ENCODE data around the gene CLEC14A. TPM values are rescaled to one million over a fixed set of nuclear protein-coding genes. Genes with fewer than 3 reads are reported as not detected.

The CLEC14A gene
- total RNA-seq, 1 donor from 2014 or later, result not detected

DNA sequence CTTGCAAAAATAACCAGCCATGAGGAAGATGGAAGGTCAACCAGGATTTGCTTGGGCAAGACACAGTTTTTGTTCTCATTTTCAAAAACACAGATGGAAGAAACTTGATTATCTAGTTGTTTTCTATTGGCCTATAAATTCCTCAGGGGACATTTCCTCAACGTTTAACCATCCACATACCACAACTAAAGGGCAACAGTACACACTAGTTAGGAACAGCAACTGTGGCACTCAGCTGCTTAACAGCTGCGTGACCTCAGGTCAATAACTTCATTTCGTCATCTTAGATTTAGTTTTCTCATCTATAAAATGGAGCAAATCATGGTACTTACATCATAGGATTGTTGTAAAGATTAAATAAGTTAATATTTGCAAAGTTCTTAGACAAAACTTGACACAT, 29.5 kb downstream of the CLEC14A start:
- H3K36me3 Mint-ChIP-seq, result no peaks in the 10 kb centered on the region
- Histone ChIP-seq H3K9me3 (ENCODE audit: low read depth) (no peaks in the 10 kb centered on the region), H3K4me3 (no peak overlapping the region), H3K27ac (no peak overlapping the region), H3K4me2 (no peak overlapping the region), H4K20me1 (ENCODE audit: low read depth) (no peaks in the 10 kb centered on the region), H3K27me3 (no peaks in the 10 kb centered on the region), H3K36me3 (no peaks in the 10 kb centered on the region), H3K79me2 (ENCODE audit: low read depth) (no peaks in the 10 kb centered on the region), H3K4me1 (no peaks in the 10 kb centered on the region), H2AFZ (replicated peaks) (no peak overlapping the region), H3F3A (ENCODE audit: low read depth) (no peaks in the 10 kb centered on the region), H3K9ac (no peak overlapping the region)
- no peaks in the 10 kb centered on the region for H3K4me1 Mint-ChIP-seq
- peaks cover 2% of the 10 kb centered on the region for H3K27me3 Mint-ChIP-seq (ENCODE audit: insufficient read depth, low read depth)
- no peak for DNase-seq (ENCODE audit: low spot score)
- no peak for TF ChIP-seq EZH2 (IDR thresholded peaks at IDR 0.05)
- no peak for TF ChIP-seq EZH2phosphoT487 (IDR thresholded peaks at IDR 0.05)
- TF ChIP-seq CTCF (IDR thresholded peaks at IDR 0.05), result no peak
- H3K9me3 Mint-ChIP-seq, result no peaks in the 10 kb centered on the region
- no peak overlapping the region for H3K4me3 Mint-ChIP-seq
- H3K27ac Mint-ChIP-seq, result no peak overlapping the region

- H3K27me3 Mint-ChIP-seq (ENCODE audit: insufficient read depth, low read depth), result peaks cover 2% of the 10 kb centered on the region
- no peak overlapping the region for H2AFZ ChIP-seq (replicated peaks)
- H3K4me1 ChIP-seq, result no peaks in the 10 kb centered on the region
- H3K36me3 Mint-ChIP-seq, result no peaks in the 10 kb centered on the region
- H3K9ac ChIP-seq, result no peak overlapping the region
- H4K20me1 ChIP-seq (ENCODE audit: low read depth), result no peaks in the 10 kb centered on the region
- DNase-seq (ENCODE audit: low spot score), result no peak
- no peak overlapping the region for H3K4me2 ChIP-seq
- H3K27ac Mint-ChIP-seq, result no peak overlapping the region
- no peaks in the 10 kb centered on the region for H3K36me3 ChIP-seq
- H3K4me3 ChIP-seq, result no peak overlapping the region
- no peak overlapping the region for H3K27ac ChIP-seq
- TF ChIP-seq EZH2 (IDR thresholded peaks at IDR 0.05), result no peak
- no peak for TF ChIP-seq CTCF (IDR thresholded peaks at IDR 0.05)
- TF ChIP-seq EZH2phosphoT487 (IDR thresholded peaks at IDR 0.05), result no peak
- H3K4me1 Mint-ChIP-seq, result no peaks in the 10 kb centered on the region
- no peaks in the 10 kb centered on the region for H3K9me3 Mint-ChIP-seq
- no peaks in the 10 kb centered on the region for H3F3A ChIP-seq (ENCODE audit: low read depth)
- H3K79me2 ChIP-seq (ENCODE audit: low read depth), result no peaks in the 10 kb centered on the region
- H3K27me3 ChIP-seq, result no peaks in the 10 kb centered on the region
- H3K4me3 Mint-ChIP-seq, result no peak overlapping the region
- no peaks in the 10 kb centered on the region for H3K9me3 ChIP-seq (ENCODE audit: low read depth)
Measured at GRCh38 chr14:38225946-38226345, 29.9 kb downstream of the CLEC14A start.

DNA sequence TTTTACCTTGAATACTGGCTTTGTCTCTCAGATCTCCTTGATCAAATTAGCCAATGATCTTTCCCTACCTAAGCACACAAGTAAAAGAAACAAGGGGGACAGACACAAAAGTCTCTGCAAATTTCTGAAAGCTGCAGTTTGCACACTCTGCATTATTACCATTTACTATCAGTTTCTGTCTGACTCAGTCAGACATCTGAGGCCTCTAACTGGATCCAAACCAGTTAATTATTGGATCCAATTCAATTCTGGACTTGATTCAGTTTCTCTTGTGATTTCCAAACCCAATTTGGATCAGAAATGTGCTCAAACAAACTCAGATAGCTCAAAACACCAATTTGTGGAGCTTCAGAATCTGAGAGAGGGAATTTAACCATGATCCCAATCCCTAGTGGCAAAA, 31.6 kb downstream of the CLEC14A start:
- Mint-ChIP-seq H3K27ac (no peak overlapping the region), H3K4me3 (no peak overlapping the region), H3K36me3 (no peaks in the 10 kb centered on the region), H3K4me1 (no peaks in the 10 kb centered on the region), H3K27me3 (ENCODE audit: insufficient read depth, low read depth) (peaks cover 2% of the 10 kb centered on the region), H3K9me3 (no peaks in the 10 kb centered on the region)
- H3K79me2 ChIP-seq (ENCODE audit: low read depth), result no peaks in the 10 kb centered on the region
- no peaks in the 10 kb centered on the region for H4K20me1 ChIP-seq (ENCODE audit: low read depth)
- H3F3A ChIP-seq (ENCODE audit: low read depth), result no peaks in the 10 kb centered on the region
- H3K36me3 ChIP-seq, result no peaks in the 10 kb centered on the region
- no peak for TF ChIP-seq EZH2 (IDR thresholded peaks at IDR 0.05)
- DNase-seq (ENCODE audit: low spot score), result no peak
- no peak overlapping the region for H3K27ac ChIP-seq
- H3K27me3 ChIP-seq, result no peaks in the 10 kb centered on the region
- no peak overlapping the region for H3K4me3 ChIP-seq
- H3K9ac ChIP-seq, result no peak overlapping the region
- no peaks in the 10 kb centered on the region for H3K4me1 ChIP-seq
- no peaks in the 10 kb centered on the region for H3K9me3 ChIP-seq (ENCODE audit: low read depth)
- H2AFZ ChIP-seq (replicated peaks), result no peak overlapping the region
- no peak overlapping the region for H3K4me2 ChIP-seq

DNA sequence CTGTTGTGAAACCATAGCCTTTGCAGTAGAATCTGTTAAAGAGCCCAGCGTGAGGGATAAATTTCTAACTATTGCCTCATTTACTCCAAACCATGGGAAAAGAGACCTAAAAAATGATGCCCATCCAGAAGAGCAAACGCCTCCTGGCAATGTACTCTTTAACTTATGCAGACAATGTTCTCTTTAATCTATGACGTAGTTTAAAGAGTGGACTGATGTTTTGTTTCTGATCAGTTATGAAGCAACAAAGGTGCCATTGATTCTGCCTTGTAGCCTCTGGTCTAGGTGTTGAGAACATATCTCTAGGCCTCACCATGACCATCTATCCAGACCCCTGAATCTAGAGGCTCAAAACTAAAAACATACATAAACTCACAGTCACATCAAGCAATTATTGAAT, 34.8 kb downstream of the CLEC14A start:
- Mint-ChIP-seq H3K27me3 (ENCODE audit: insufficient read depth, low read depth) (peaks cover 2% of the 10 kb centered on the region), H3K36me3 (no peaks in the 10 kb centered on the region), H3K27ac (no peak overlapping the region), H3K4me3 (no peak overlapping the region), H3K4me1 (no peaks in the 10 kb centered on the region), H3K9me3 (no peaks in the 10 kb centered on the region)
- Histone ChIP-seq H3K27me3 (peaks cover 6% of the 10 kb centered on the region), H3K4me2 (no peak overlapping the region), H3F3A (ENCODE audit: low read depth) (no peaks in the 10 kb centered on the region), H3K27ac (no peak overlapping the region), H4K20me1 (ENCODE audit: low read depth) (no peaks in the 10 kb centered on the region), H3K4me3 (no peak overlapping the region), H2AFZ (replicated peaks) (no peak overlapping the region), H3K36me3 (no peaks in the 10 kb centered on the region), H3K79me2 (ENCODE audit: low read depth) (no peaks in the 10 kb centered on the region), H3K9ac (no peak overlapping the region), H3K4me1 (no peaks in the 10 kb centered on the region), H3K9me3 (ENCODE audit: low read depth) (no peaks in the 10 kb centered on the region)
- TF ChIP-seq CTCF (IDR thresholded peaks at IDR 0.05), result no peak
- TF ChIP-seq EZH2 (IDR thresholded peaks at IDR 0.05), result no peak
- TF ChIP-seq EZH2phosphoT487 (IDR thresholded peaks at IDR 0.05), result no peak
- DNase-seq (ENCODE audit: low spot score), result no peak

Data from neural progenitor cell (in vitro differentiated cells).